DOHH2 (cell line): ENCODE results near the gene RAB31.

Source experiments
- H3F3A ChIP-seq: fragments of 200-600 bp; sonication (generic), shearing (Covaris generic); 2 replicates; pipeline ENCODE4 v1.6.0; 2016; ENCODE audit warnings: antibody characterized with exemption, mild to moderate bottlenecking; ENCODE audit not compliant: control insufficient read depth, insufficient read depth
- H3K27ac ChIP-seq: fragments of 200-600 bp; sonication (generic); 2 replicates; pipeline ENCODE4 v1.5.1; 2014; ENCODE audit warnings: low read depth, mild to moderate bottlenecking, low read length, moderate library complexity
- H3K27me3 ChIP-seq: fragments of 200-600 bp; sonication (generic); 2 replicates; pipeline ENCODE4 v1.6.1; 2014; ENCODE audit warnings: mild to moderate bottlenecking, low read length, mixed read lengths; ENCODE audit not compliant: control insufficient read depth
- H3K36me3 ChIP-seq: fragments of 200-600 bp; sonication (generic); 2 replicates; pipeline ENCODE4 v1.6.1; 2014; ENCODE audit warnings: mild to moderate bottlenecking, low read length, moderate library complexity, mixed read lengths; ENCODE audit not compliant: control insufficient read depth
- H3K4me1 ChIP-seq: fragments of 200-600 bp; sonication (generic); 2 replicates; pipeline ENCODE4 v1.6.1; 2014; ENCODE audit warnings: mild to moderate bottlenecking, low read length, mixed read lengths; ENCODE audit not compliant: control insufficient read depth
- H3K4me2 ChIP-seq: fragments of 200-600 bp; sonication (generic); 2 replicates; pipeline ENCODE4 v1.6.0; 2014; ENCODE audit warnings: mild to moderate bottlenecking, low read length, moderate library complexity
- H3K4me3 ChIP-seq: fragments of 200-600 bp; sonication (generic); 2 replicates; pipeline ENCODE4 v1.5.1; 2014; ENCODE audit warnings: mild to moderate bottlenecking, low read length, mixed read lengths
- H3K79me2 ChIP-seq: fragments of 200-600 bp; sonication (generic); 2 replicates; pipeline ENCODE4 v1.6.1; 2014; ENCODE audit warnings: mild to moderate bottlenecking, low read length, mixed read lengths; ENCODE audit not compliant: control insufficient read depth
- H3K9me2 ChIP-seq: fragments of 200-600 bp; sonication (generic); replicated peaks from 2 replicates; pipeline ENCODE4 v1.6.1; 2014; ENCODE audit warnings: mild to moderate bottlenecking, low read length, mixed read lengths; ENCODE audit not compliant: control insufficient read depth
- H3K9me3 ChIP-seq: fragments of 200-600 bp; sonication (generic); 2 replicates; pipeline ENCODE4 v1.6.1; 2014; ENCODE audit warnings: antibody characterized with exemption, low read length, mixed read lengths; ENCODE audit not compliant: control insufficient read depth, insufficient read depth
- H4K20me1 ChIP-seq: fragments of 200-600 bp; sonication (generic); 2 replicates; pipeline ENCODE4 v1.6.0; 2014; ENCODE audit warnings: low read depth, mild to moderate bottlenecking, antibody characterized with exemption, low read length, moderate library complexity; ENCODE audit not compliant: control insufficient read depth, insufficient read depth
- EZH2phosphoT487 ChIP-seq: fragments of 200-600 bp; sonication (generic); IDR thresholded peaks from 2 replicates; pipeline ENCODE4 v1.6.1; 2017; ENCODE audit warnings: borderline replicate concordance, mild to moderate bottlenecking, antibody characterized with exemption, low read length, moderate library complexity, mixed read lengths
- TF ChIP-seq, protein P1 (sequence below): fragments of 200-600 bp; sonication (generic); IDR thresholded peaks from one replicate; pipeline ENCODE4 v1.5.1; 2014; ENCODE audit warnings: antibody characterized with exemption, mild to moderate bottlenecking, low read depth, low read length; ENCODE audit not compliant: poor library complexity, severe bottlenecking

Gene RAB31

DNA sequence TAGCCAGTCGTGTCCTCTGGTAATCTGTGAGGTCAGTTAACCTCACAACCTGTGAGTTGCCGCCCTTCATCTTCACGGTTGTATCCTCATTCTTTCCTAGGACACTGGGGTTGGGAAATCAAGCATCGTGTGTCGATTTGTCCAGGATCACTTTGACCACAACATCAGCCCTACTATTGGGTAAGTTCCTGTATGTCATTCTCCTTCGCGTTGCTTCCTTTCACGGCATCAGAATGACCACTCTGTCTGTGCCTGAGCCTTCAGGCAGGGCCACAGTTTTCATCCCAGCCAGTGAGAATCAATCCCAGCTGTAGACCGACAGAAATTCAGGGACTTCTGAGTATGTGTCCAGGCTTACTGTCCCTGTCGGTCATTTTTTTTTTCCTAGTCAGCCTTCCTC, 67.1 kb downstream of the RAB31 start:
- Histone ChIP-seq H3K9me2 (no peaks in the 10 kb centered on the region), H3K4me3 (no peak overlapping the region), H3F3A (no peaks in the 10 kb centered on the region), H3K9me3 (no peaks in the 10 kb centered on the region), H3K27me3 (no peaks in the 10 kb centered on the region), H3K79me2 (no peaks in the 10 kb centered on the region), H3K4me1 (no peaks in the 10 kb centered on the region), H3K4me2 (no peak overlapping the region), H4K20me1 (no peaks in the 10 kb centered on the region), H3K36me3 (no peaks in the 10 kb centered on the region), H3K27ac (no peak overlapping the region)
- TF ChIP-seq, protein P1, sequence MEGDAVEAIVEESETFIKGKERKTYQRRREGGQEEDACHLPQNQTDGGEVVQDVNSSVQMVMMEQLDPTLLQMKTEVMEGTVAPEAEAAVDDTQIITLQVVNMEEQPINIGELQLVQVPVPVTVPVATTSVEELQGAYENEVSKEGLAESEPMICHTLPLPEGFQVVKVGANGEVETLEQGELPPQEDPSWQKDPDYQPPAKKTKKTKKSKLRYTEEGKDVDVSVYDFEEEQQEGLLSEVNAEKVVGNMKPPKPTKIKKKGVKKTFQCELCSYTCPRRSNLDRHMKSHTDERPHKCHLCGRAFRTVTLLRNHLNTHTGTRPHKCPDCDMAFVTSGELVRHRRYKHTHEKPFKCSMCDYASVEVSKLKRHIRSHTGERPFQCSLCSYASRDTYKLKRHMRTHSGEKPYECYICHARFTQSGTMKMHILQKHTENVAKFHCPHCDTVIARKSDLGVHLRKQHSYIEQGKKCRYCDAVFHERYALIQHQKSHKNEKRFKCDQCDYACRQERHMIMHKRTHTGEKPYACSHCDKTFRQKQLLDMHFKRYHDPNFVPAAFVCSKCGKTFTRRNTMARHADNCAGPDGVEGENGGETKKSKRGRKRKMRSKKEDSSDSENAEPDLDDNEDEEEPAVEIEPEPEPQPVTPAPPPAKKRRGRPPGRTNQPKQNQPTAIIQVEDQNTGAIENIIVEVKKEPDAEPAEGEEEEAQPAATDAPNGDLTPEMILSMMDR, result no peak
- TF ChIP-seq EZH2phosphoT487, result no peak

DNA sequence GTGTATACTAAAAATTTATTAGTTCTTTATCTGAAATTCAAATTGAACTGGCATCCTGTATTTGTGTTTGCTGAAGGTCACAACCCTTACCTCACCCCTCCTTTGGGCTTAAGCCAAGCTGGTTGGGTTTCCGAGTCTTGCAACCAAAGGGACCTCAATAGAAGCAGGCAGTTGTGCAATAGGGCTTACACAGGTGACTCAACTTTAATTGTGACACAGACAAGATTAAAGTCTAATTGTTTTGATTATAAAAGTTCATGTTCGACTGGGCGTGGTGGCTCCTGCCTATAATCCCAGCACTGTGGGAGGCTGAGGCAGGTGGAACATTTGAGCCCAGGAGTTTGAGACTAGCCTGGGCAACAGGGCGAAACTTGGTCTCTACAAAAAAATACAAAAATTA, 71.5 kb downstream of the RAB31 start:
- Histone ChIP-seq H4K20me1 (no peaks in the 10 kb centered on the region), H3K4me3 (no peak overlapping the region), H3K27me3 (no peaks in the 10 kb centered on the region), H3K27ac (no peak overlapping the region), H3K9me2 (no peaks in the 10 kb centered on the region), H3K9me3 (no peaks in the 10 kb centered on the region), H3K4me2 (no peak overlapping the region), H3K4me1 (no peaks in the 10 kb centered on the region), H3K36me3 (no peaks in the 10 kb centered on the region), H3K79me2 (no peaks in the 10 kb centered on the region), H3F3A (no peaks in the 10 kb centered on the region)
- no peak for TF ChIP-seq EZH2phosphoT487
- TF ChIP-seq, protein P1, result no peak

DNA sequence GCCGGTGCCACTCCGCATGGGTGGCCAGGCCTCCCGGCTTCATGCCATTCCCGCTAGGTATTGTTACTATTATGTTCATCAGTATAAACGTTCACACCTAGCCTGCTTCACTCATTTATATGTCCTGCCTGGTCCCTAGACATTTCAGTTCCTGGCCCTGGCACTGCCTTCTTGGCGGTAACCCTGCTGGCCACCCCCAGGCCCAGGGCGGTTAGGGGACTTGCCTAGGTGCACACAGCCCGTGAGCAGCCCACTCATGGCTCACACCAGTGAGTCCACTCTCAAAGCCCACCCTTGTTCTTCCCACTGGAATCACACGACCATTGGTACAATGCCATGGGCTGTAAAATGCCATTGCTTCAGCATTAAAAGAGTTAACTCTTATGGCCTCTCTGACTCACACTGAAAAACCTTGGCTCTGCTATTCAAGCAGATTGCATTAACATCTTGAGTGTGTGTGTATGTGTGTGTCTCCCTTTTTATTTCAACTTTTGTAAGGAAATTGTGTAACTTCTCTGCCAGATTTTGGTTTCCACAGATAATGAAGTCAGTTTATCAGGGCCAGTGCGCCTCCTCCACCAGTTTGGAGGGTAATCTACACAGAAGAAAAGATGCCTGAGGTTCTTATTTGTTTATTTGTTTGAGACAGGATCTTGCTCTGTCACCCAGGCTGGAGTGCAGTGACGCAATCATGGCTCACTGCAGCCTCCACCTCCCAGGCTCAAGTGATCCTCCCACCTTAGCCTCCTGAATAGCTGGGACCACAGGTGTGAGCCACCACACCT, 74.2 kb downstream of the RAB31 start:
- no peak overlapping the region for H3K27ac ChIP-seq
- no peak for TF ChIP-seq EZH2phosphoT487
- TF ChIP-seq, protein P1, result no peak
- no peaks in the 10 kb centered on the region for H4K20me1 ChIP-seq
- no peaks in the 10 kb centered on the region for H3K9me3 ChIP-seq
- no peaks in the 10 kb centered on the region for H3K27me3 ChIP-seq
- no peaks in the 10 kb centered on the region for H3K79me2 ChIP-seq
- no peak overlapping the region for H3K4me3 ChIP-seq
- H3F3A ChIP-seq, result no peaks in the 10 kb centered on the region
- H3K4me1 ChIP-seq, result no peaks in the 10 kb centered on the region
- H3K4me2 ChIP-seq, result no peak overlapping the region
- no peaks in the 10 kb centered on the region for H3K36me3 ChIP-seq
- no peaks in the 10 kb centered on the region for H3K9me2 ChIP-seq
